GM23248 (cell line): Measurements from ENCODE around the gene TOP2A.

Source experiments
- EZH2 ChIP-seq: fragments of 200-600 bp; sonication (generic); IDR thresholded peaks from 2 replicates; pipeline ENCODE4 v1.6.1; 2018; ENCODE audit warnings: antibody characterized with exemption, mild to moderate bottlenecking; ENCODE audit not compliant: insufficient read depth, poor library complexity, severe bottlenecking
- EZH2phosphoT487 ChIP-seq: fragments of 200-600 bp; sonication (generic); IDR thresholded peaks from 2 replicates; pipeline ENCODE4 v1.6.1; 2018; ENCODE audit warnings: antibody characterized with exemption, moderate library complexity, mild to moderate bottlenecking, low read depth; ENCODE audit not compliant: insufficient read depth

GRCh38 chr17:40425741-40426140, 8.0 kb upstream of the TOP2A start:
- no peak for TF ChIP-seq EZH2
- TF ChIP-seq EZH2phosphoT487, result no peak
